Stimulated activated CD4-positive, alpha-beta T cell treated with anti-CD3 and anti-CD28 coated beads, Interleukin-2, amount 100 ng/mL, for 4 hours (primary cell): ENCODE measurements around the gene NAV2.
"Not testable (repeated sequence)": the region's sequence is repeated elsewhere in the genome, so short reads cannot be mapped to it uniquely, and the experiment has no call there.

ENCODE experiments used
- DNase-seq: peaks from one replicate; pipeline ENCODE4 v3.0.0-alpha.2; 2020; ENCODE audit warnings: low read depth

NAV2 gene

GRCh38 chr11:19891022-19891421 lies 178.4 kb downstream of the NAV2 start:
- no peak for DNase-seq

GRCh38 chr11:19892387-19892786 lies 179.8 kb downstream of the NAV2 start:
- no peak for DNase-seq

GRCh38 chr11:19892876-19893275 lies 180.2 kb downstream of the NAV2 start:
- no peak for DNase-seq

- no peak for DNase-seq
Measured at GRCh38 chr11:19894404-19894803, 181.8 kb downstream of the NAV2 start.

- DNase-seq, result not testable (repeated sequence)
Measured at GRCh38 chr11:19895037-19895436, 182.4 kb downstream of the NAV2 start.

GRCh38 chr11:19895776-19896175 lies 183.1 kb downstream of the NAV2 start:
- no peak for DNase-seq

GRCh38 chr11:19903620-19904069 lies 191.0 kb downstream of the NAV2 start:
- DNase-seq, result no peak

GRCh38 chr11:19905280-19905853 lies 192.7 kb downstream of the NAV2 start:
- no peak for DNase-seq

GRCh38 chr11:19906126-19906525 lies 193.5 kb downstream of the NAV2 start:
- DNase-seq, result no peak

GRCh38 chr11:19907008-19907579 lies 194.5 kb downstream of the NAV2 start:
- no peak for DNase-seq

- DNase-seq, result no peak
Measured at GRCh38 chr11:19907839-19908238, 195.2 kb downstream of the NAV2 start.

GRCh38 chr11:19910931-19911330 lies 198.3 kb downstream of the NAV2 start:
- no peak for DNase-seq

- no peak for DNase-seq
Measured at GRCh38 chr11:19912115-19912957, 199.7 kb downstream of the NAV2 start.

- DNase-seq, result no peak
Measured at GRCh38 chr11:19912958-19913892, 200.6 kb downstream of the NAV2 start.

- DNase-seq, result no peak
Measured at GRCh38 chr11:19913893-19914249, 201.2 kb downstream of the NAV2 start.

- DNase-seq, result no peak
Measured at GRCh38 chr11:19915808-19916207, 203.2 kb downstream of the NAV2 start.

- DNase-seq, result no peak
Measured at GRCh38 chr11:19917069-19917468, 204.4 kb downstream of the NAV2 start.

- DNase-seq, result no peak
Measured at GRCh38 chr11:19918302-19919049, 205.8 kb downstream of the NAV2 start.

- DNase-seq, result no peak
Measured at GRCh38 chr11:19919050-19919561, 206.5 kb downstream of the NAV2 start.

- no peak for DNase-seq
Measured at GRCh38 chr11:19920982-19921381, 208.3 kb downstream of the NAV2 start.

GRCh38 chr11:19921976-19922688 lies 209.5 kb downstream of the NAV2 start:
- DNase-seq, result no peak
